NCI-H748 (cell line): Measurements from ENCODE around the gene TACR2.
A peak's percentile ranks its signal among the peaks of the same experiment; 100 is the strongest.

Experiments
- DNase-seq: peaks from one replicate; lab custom pipeline; 2025; ENCODE audit not compliant: unreplicated experiment; lab: John Stamatoyannopoulos, UW

TACR2 gene

GRCh38 chr10:69421611-69422308, 5.0 kb upstream of the TACR2 start:
- peak; percentile 18 for DNase-seq

- no peak for DNase-seq
Measured at GRCh38 chr10:69419744-69420126, 3.0 kb upstream of the TACR2 start.

- DNase-seq, result no peak
Measured at GRCh38 chr10:69419096-69419743, 2.5 kb upstream of the TACR2 start.

- DNase-seq, result no peak
Measured at GRCh38 chr10:69418052-69418752, 1.5 kb upstream of the TACR2 start.

- DNase-seq, result no peak
Measured at GRCh38 chr10:69417542-69417941, 824 bp upstream of the TACR2 start.

GRCh38 chr10:69415951-69416350, 767 bp downstream of the TACR2 start:
- no peak for DNase-seq

- DNase-seq, result no peak
Measured at GRCh38 chr10:69415049-69415448, 1.7 kb downstream of the TACR2 start.

- no peak for DNase-seq
Measured at GRCh38 chr10:69414036-69415018, 2.4 kb downstream of the TACR2 start.

- DNase-seq, result peak; percentile 77
Measured at GRCh38 chr10:69413221-69413865, 3.4 kb downstream of the TACR2 start.

GRCh38 chr10:69412232-69412790, 4.4 kb downstream of the TACR2 start:
- DNase-seq, result no peak

- no peak for DNase-seq
Measured at GRCh38 chr10:69411476-69411875, 5.2 kb downstream of the TACR2 start.

- DNase-seq, result no peak
Measured at GRCh38 chr10:69410487-69410886, 6.2 kb downstream of the TACR2 start.

- no peak for DNase-seq
Measured at GRCh38 chr10:69409968-69410367, 6.8 kb downstream of the TACR2 start.

GRCh38 chr10:69409176-69409495, 7.6 kb downstream of the TACR2 start:
- no peak for DNase-seq

GRCh38 chr10:69408318-69409175, 8.2 kb downstream of the TACR2 start:
- peak; percentile 90 for DNase-seq

- peak; percentile 39 for DNase-seq
Measured at GRCh38 chr10:69407621-69408301, 9.0 kb downstream of the TACR2 start.

- no peak for DNase-seq
Measured at GRCh38 chr10:69406816-69407580, 9.7 kb downstream of the TACR2 start.

- DNase-seq, result no peak
Measured at GRCh38 chr10:69406302-69406811, 10.4 kb downstream of the TACR2 start.
